Mesothelial cell of epicardium (in vitro differentiated cells): Measurements from ENCODE around the gene BLVRB. TPM values are rescaled to one million over a fixed set of nuclear protein-coding genes. Genes with fewer than 3 reads are reported as not detected.
A peak's percentile ranks its signal among the peaks of the same experiment; 100 is the strongest.

Experiments
- DNase-seq, 2 experiments: peaks; one replicate each; pipeline ENCODE4 v3.0.0; 2021; ENCODE audit warnings: low spot score in 2 of 2; ENCODE audit not compliant: unreplicated experiment in 2 of 2
- H3K27ac Mint-ChIP-seq: 2 replicates; pipeline ENCODE4 v1.8.0; 2021; ENCODE audit warnings: mixed read lengths
- H3K27me3 Mint-ChIP-seq: 2 replicates; pipeline ENCODE4 v1.8.0; 2021; ENCODE audit warnings: low read depth, mixed read lengths
- H3K36me3 Mint-ChIP-seq: 2 replicates; pipeline ENCODE4 v1.8.0; 2021; ENCODE audit warnings: mixed read lengths
- H3K4me1 Mint-ChIP-seq: 2 replicates; pipeline ENCODE4 v1.8.0; 2021; ENCODE audit warnings: mixed read lengths
- H3K4me3 Mint-ChIP-seq: 2 replicates; pipeline ENCODE4 v1.8.0; 2021; ENCODE audit warnings: mild to moderate bottlenecking, moderate library complexity, mixed read lengths
- H3K9me3 Mint-ChIP-seq: 2 replicates; pipeline ENCODE4 v1.8.0; 2021; ENCODE audit warnings: mixed read lengths
- total RNA-seq: library from RNA; stranded (reverse); gene quantifications from 3 replicates; pipeline ENCODE4 v1.2.1, GENCODE V29; 2021
- TF ChIP-seq, protein P1 (sequence below): fragments of 200-600 bp; sonication (generic); IDR thresholded peaks from one replicate; pipeline ENCODE4 v1.5.0; 2021; ENCODE audit warnings: antibody characterized with exemption; ENCODE audit not compliant: unreplicated experiment

The BLVRB gene
- total RNA-seq, 1 donor from 2014 or later, result 42.2 TPM

DNA sequence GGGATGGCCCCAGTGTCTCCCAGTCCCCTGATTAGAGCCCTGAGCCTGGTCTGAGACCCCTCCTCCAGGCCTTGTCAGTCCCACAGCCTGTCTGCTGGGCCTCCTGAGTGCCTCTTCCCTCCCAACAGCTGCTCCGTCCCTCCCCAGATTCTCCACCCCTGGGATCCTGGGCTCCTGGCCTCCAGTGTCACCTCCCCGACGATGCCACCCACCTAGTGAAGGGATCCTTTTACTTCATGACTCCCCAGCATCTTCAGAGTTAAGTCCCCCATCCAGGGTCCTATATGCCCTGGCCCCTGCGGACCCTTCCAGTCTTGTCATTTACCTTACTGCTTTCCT, 47.9 kb downstream of the BLVRB start:
- no peak overlapping the region for H3K4me3 Mint-ChIP-seq
- TF ChIP-seq, protein P1, sequence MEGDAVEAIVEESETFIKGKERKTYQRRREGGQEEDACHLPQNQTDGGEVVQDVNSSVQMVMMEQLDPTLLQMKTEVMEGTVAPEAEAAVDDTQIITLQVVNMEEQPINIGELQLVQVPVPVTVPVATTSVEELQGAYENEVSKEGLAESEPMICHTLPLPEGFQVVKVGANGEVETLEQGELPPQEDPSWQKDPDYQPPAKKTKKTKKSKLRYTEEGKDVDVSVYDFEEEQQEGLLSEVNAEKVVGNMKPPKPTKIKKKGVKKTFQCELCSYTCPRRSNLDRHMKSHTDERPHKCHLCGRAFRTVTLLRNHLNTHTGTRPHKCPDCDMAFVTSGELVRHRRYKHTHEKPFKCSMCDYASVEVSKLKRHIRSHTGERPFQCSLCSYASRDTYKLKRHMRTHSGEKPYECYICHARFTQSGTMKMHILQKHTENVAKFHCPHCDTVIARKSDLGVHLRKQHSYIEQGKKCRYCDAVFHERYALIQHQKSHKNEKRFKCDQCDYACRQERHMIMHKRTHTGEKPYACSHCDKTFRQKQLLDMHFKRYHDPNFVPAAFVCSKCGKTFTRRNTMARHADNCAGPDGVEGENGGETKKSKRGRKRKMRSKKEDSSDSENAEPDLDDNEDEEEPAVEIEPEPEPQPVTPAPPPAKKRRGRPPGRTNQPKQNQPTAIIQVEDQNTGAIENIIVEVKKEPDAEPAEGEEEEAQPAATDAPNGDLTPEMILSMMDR, result no peak
- DNase-seq, result no peak
- H3K4me1 Mint-ChIP-seq, result peaks cover 22% of the 10 kb centered on the region
- H3K27me3 Mint-ChIP-seq, result no peaks in the 10 kb centered on the region
- no peaks in the 10 kb centered on the region for H3K36me3 Mint-ChIP-seq
- H3K27ac Mint-ChIP-seq, result peak overlapping the region; percentile 78
- H3K9me3 Mint-ChIP-seq, result no peaks in the 10 kb centered on the region

DNA sequence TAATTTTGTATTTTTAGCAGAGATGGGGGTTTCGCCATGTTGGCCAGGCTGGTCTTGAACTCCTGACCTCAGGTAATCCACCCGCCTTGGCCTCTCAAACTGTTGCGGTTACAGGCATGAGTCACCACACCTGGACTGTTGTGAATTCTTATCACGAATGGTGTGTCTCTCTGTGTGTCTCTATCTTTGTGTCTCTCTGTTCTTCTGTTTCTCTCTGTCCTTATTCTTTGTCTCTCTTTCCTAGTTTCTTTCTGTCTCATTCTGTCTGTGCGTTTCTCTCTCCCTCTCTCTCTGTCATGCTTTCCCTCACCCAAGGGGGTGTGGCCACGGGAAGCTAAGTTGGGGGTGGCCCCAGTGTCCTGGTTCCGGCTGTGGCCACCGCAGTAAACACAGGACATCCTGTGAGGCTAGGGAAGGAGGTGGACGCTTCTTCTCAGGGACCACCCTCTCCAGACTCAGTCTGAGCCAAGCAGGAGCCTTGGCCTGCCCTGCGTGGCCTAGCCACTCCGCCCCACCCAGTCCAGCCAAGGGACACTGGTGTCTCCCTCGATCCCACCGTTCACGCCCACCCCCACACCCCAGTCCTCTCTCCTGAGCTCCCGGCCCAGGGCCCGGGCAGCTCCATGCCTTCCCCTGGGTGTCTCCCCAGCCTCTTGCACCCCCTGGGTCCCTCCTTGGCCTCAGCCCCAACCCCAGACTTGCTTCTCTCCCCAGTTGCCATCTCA, 48.5 kb downstream of the BLVRB start:
- no peak for DNase-seq
- no peaks in the 10 kb centered on the region for H3K36me3 Mint-ChIP-seq
- no peak overlapping the region for H3K4me3 Mint-ChIP-seq
- TF ChIP-seq, protein P1, result no peak
- H3K4me1 Mint-ChIP-seq, result peaks cover 17% of the 10 kb centered on the region
- H3K27me3 Mint-ChIP-seq, result no peaks in the 10 kb centered on the region
- H3K27ac Mint-ChIP-seq, result peak overlapping the region; percentile 78
- no peaks in the 10 kb centered on the region for H3K9me3 Mint-ChIP-seq

DNA sequence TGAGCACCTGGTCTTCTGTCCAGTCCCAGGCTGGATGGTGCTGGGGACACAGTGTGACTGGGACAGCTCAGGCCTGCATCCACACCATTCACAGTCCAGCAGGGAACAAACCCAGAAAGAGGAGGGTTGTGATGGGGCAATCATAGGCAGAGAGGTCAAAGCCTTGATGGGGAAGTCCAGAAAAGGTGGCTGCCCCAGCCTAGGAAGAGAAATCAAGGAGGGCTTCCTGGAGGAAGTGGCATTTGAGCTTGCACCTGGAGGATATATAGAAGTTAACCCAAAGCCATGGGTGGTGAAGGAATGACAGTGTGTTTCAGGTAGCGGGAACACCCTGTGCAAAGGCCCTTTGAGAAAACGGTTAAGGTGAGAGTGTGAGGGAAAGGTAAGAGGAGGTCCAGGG, 49.8 kb downstream of the BLVRB start:
- Mint-ChIP-seq H3K4me1 (peaks cover 13% of the 10 kb centered on the region), H3K9me3 (no peaks in the 10 kb centered on the region), H3K36me3 (no peaks in the 10 kb centered on the region), H3K27ac (no peak overlapping the region), H3K4me3 (no peak overlapping the region), H3K27me3 (no peaks in the 10 kb centered on the region)
- no peak for DNase-seq
- TF ChIP-seq, protein P1, result no peak

DNA sequence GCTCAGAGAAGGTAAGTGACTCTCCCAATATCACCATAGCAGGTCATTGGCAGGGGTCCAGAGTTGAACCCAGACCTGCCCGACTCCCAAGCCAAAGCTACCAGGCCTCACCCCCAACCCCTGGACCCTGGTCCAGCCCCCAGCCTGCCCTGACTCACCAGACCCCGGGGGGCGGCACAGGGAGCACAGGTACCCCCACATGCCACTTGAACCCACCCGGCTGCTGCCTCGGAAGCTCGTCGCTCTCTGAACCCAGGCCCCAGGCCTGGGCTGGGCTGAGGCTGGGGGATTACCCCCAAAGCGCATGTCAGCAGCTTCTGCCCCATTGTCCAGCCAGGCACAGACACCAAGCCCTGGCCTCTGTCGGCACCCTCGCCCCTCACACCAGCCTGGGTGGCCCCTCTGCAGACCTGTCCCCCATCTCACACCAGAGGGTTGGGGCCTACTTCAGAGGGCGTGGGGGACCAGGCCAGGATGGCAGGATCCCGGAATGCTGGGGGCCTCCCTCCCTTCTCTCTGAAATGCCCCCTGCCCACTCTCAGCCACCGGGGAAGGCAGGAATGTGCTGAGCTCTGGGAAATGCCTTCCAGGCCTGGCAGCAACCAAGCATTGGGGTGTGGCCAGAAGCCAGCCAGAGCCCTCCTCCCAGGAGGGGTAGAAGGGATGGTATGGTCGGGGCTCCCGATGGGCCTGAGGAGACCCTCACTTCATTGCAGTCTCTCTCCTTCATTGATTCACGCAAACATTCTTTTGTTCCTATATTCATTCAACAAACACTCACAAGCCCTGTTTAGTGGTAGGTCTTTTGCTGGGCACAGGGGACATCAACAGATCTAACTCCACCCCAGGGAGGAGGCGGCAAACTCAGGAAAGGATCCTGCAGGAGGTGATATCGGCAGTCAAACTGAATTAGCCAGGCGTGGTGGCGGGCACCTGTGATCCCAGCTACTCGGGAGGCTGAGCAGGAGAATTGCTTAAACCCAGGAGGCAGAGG, 50.7 kb downstream of the BLVRB start:
- TF ChIP-seq, protein P1, result no peak
- no peaks in the 10 kb centered on the region for H3K9me3 Mint-ChIP-seq
- H3K27me3 Mint-ChIP-seq, result no peaks in the 10 kb centered on the region
- no peak overlapping the region for H3K4me3 Mint-ChIP-seq
- no peaks in the 10 kb centered on the region for H3K36me3 Mint-ChIP-seq
- DNase-seq, result no peak
- H3K4me1 Mint-ChIP-seq, result peaks cover 12% of the 10 kb centered on the region
- no peak overlapping the region for H3K27ac Mint-ChIP-seq

DNA sequence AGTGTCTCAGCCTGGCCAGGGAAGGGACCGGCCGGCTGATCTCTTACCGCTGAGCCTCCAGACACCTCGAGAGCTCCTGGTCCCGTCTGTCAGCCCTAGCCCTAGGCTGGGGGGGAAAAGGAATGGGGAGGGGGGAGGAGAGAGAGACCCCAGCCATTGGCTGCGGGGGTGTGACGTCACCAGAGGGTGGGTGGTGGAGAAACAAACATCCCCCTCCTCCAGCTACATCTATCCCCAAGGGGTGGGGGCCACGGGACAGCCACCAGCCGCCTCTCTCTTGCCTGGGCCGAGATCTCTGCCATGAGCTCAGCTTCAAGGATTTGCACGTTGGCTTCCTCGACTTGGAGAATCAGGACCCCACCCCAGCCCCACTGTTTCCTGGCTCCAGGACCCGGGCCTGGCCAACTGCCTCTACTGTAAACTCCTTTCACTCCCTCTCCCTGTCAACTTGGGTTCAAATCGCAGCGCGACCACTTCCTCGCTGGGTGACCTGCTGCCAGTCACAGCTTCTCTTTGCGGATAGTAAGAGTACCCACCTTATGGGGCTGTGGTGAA, 52.2 kb downstream of the BLVRB start, which contains the start of gene PRX:
PRX (minus strand) TSS at position 88 of the 555 bp plus-strand sequence. CDS start 5,446 bp downstream, outside the sequence.
- Mint-ChIP-seq H3K27me3 (no peaks in the 10 kb centered on the region), H3K4me1 (peaks cover 12% of the 10 kb centered on the region), H3K27ac (peak within 1 kb of the TSS; percentile 90), H3K36me3 (no peaks in the 10 kb centered on the region), H3K9me3 (no peaks in the 10 kb centered on the region), H3K4me3 (peak within 1 kb of the TSS; percentile 40)
- TF ChIP-seq, protein P1, result no peak
- DNase-seq, result no peak
